Brain microvascular endothelial cell (primary cell): ENCODE measurements around the gene DTNB.
A peak's percentile ranks its signal among the peaks of the same experiment; 100 is the strongest.

Source experiments
- DNase-seq: peaks from one replicate; pipeline ENCODE4 v3.0.0-alpha.2; 2020
- H3K27ac ChIP-seq: fragments of 250-450 bp; sonication (Bioruptor Pico); 2 replicates; pipeline ENCODE4 v1.5.1; 2020; ENCODE audit warnings: mild to moderate bottlenecking, moderate library complexity
- H3K27me3 ChIP-seq: fragments of 250-450 bp; sonication (Bioruptor Pico); replicated peaks from 2 replicates; pipeline ENCODE4 v1.5.1; 2020; ENCODE audit warnings: mild to moderate bottlenecking
- H3K36me3 ChIP-seq: fragments of 250-450 bp; sonication (Bioruptor Pico); replicated peaks from 2 replicates; pipeline ENCODE4 v1.5.1; 2020; ENCODE audit warnings: mild to moderate bottlenecking
- H3K4me3 ChIP-seq: 2 replicates; pipeline ENCODE4 v1.5.1; 2011; ENCODE audit warnings: low read depth, mild to moderate bottlenecking, control low read depth, low read length, moderate library complexity
- in situ Hi-C: cut with HindIII; loops from 2 replicates; pipeline ENCODE4 v1.10.0; 2017; ENCODE audit warnings: low sequenced_read_pairs, low pct_ligation_motif_present
- TF ChIP-seq, protein P1 (sequence below): IDR thresholded peaks from 2 replicates; pipeline ENCODE4 v1.5.1; 2011; ENCODE audit warnings: low read depth, mild to moderate bottlenecking, moderate library complexity, low read length, control low read depth, inconsistent platforms; ENCODE audit errors: missing control alignments

Gene DTNB

DNA sequence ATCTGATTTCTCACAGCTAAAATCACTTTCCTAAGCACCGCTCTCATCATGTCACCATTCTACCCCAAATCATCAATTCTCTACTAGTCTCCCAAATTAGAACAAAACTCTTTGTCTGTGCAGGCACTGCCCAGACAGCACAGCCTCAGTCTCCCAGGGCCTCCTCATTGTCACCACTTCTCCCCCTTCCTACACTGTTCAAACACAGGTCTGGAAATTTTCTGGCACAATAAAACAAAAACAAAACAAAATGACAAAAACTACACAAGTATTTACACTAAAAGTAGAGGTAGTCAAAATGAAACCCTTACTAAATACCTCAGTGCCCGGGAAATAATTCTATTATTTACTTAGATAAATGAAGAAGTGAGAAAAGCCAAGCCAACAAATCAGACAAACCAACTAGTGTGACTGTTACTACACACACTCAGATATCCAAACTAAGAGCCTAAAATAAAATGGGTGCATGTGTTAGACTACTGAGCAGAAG, 175.4 kb downstream of the DTNB start:
- Histone ChIP-seq H3K27ac (no peak overlapping the region), H3K27me3 (no peaks in the 10 kb centered on the region), H3K36me3 (no peaks in the 10 kb centered on the region), H3K4me3 (no peak overlapping the region)
- TF ChIP-seq, protein P1, sequence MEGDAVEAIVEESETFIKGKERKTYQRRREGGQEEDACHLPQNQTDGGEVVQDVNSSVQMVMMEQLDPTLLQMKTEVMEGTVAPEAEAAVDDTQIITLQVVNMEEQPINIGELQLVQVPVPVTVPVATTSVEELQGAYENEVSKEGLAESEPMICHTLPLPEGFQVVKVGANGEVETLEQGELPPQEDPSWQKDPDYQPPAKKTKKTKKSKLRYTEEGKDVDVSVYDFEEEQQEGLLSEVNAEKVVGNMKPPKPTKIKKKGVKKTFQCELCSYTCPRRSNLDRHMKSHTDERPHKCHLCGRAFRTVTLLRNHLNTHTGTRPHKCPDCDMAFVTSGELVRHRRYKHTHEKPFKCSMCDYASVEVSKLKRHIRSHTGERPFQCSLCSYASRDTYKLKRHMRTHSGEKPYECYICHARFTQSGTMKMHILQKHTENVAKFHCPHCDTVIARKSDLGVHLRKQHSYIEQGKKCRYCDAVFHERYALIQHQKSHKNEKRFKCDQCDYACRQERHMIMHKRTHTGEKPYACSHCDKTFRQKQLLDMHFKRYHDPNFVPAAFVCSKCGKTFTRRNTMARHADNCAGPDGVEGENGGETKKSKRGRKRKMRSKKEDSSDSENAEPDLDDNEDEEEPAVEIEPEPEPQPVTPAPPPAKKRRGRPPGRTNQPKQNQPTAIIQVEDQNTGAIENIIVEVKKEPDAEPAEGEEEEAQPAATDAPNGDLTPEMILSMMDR = no peak
- no peak for DNase-seq
- in situ Hi-C loops = no loop called here

DNA sequence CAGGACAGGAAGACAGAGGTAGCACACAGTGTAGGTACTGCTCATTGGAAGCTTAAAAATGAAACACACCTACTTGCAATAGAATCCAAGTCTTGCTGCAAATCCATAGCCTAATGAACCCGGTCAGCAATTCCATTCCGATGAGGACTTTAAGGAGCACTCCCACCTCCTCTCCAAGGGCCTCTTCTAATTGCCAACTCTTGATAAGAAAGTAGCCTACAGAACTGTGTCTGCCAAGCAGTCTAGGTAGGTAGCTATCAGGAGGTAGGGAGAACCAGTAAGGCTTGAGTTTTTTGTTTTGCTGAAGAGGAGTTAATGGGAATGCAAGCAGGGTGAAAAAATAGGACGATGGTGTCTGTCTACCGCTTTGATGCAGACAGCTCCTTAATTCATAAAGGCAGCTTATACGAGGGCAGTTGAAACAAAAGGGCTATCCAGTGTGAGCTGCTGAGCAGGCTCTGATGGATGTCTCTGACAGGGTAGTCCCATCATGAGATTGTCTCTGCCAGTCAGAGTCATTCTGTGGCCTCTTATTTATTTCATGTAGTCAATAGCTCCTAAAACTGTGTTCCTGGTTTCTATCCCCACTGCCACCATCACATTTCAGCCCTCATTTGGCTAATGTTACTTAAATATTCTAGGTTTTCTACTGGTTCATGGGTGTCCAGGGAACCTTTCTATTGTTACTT, 176.0 kb downstream of the DTNB start:
- in situ Hi-C loops = no loop called here

DNA sequence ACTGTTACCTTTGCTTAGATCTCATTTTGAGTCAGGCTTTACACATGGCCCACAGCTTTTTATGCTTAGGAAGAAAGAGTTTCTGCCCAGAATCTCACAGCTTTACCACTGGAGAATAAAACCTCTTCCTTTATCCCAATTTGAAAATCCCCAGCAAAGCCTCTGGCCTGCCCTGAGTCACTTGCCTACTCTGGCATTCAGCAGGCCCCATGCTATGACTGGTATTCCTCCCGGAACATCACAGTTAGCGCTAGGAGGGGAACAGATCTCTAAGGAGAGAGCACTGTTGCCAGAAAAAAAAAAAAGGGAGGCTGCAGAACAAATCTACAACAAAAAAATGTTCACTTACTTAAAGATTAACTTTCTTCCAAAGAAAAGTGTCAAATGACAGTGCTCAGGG, 178.8 kb downstream of the DTNB start:
- Histone ChIP-seq H3K27me3 (no peaks in the 10 kb centered on the region), H3K4me3 (no peak overlapping the region), H3K27ac (no peak overlapping the region), H3K36me3 (no peaks in the 10 kb centered on the region)
- in situ Hi-C loops = no loop called here
- TF ChIP-seq, protein P1 = no peak
- DNase-seq = peak; percentile 34

More for the DNA sequence above, 176.0 kb downstream of the DTNB start:
- TF ChIP-seq, protein P1 = no peak
- H3K27ac ChIP-seq = no peak overlapping the region
- DNase-seq = no peak
- no peaks in the 10 kb centered on the region for H3K36me3 ChIP-seq
- H3K27me3 ChIP-seq = no peaks in the 10 kb centered on the region
- H3K4me3 ChIP-seq = no peak overlapping the region

DNA sequence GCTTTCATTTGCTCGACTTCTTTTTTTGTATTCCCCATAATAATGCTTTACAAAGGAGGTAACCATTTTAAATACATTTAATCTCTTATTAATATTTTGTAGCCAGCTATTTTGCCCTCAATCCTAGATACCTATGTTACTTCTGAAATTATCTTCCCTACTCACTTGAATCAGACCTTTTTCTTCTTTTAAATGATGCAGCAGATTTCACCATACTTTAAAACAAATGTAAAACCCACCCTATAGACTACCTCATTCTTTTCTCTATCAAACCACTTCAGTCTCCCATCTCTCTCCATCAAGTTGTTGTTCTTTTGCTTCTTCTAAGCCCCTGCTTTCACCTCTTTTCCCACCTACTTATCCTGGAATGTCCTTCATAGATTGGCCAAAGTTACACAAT, 180.2 kb downstream of the DTNB start:
- TF ChIP-seq, protein P1 = no peak
- Histone ChIP-seq H3K27ac (no peak overlapping the region), H3K36me3 (no peaks in the 10 kb centered on the region), H3K4me3 (no peak overlapping the region), H3K27me3 (no peaks in the 10 kb centered on the region)
- in situ Hi-C loops = no loop called here
- no peak for DNase-seq

- DNase-seq = no peak
- Histone ChIP-seq H3K4me3 (no peak overlapping the region), H3K27ac (no peak overlapping the region), H3K36me3 (no peaks in the 10 kb centered on the region), H3K27me3 (no peaks in the 10 kb centered on the region)
- TF ChIP-seq, protein P1 = no peak
- in situ Hi-C loops = no loop called here
Observed at GRCh38 chr2:25492726-25493125, 180.7 kb downstream of the DTNB start.

DNA sequence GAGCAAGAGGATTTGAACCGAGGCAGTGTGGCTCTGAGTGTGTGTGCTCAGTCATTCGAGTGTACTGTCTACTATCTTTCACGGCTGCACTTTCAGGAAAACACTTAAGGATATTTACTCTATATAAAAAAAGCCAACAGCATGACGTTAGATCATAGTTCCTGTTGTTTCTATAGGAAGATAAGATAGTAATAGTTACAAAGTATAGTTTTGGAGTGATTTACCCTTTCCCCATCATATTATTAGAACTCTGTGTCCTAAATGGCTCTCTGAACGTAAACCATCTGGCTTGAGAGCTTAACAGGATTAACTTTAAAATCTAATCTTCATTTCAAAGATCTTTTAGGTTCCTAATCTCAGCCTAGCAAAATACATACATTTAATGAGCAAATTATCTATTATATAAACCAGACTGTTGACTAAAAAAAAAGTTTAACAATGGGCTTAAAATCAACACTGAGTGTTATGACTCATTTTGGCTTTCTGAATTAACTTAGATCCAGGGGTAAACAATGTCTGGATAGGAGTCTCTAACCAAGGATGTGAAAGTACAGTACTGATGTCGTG, 181.3 kb downstream of the DTNB start:
- Histone ChIP-seq H3K36me3 (no peaks in the 10 kb centered on the region), H3K27me3 (no peaks in the 10 kb centered on the region), H3K4me3 (no peak overlapping the region), H3K27ac (no peak overlapping the region)
- DNase-seq = no peak
- in situ Hi-C loops = no loop called here
- TF ChIP-seq, protein P1 = no peak
